ENCODE data around the gene SLC35B2. TPM values are rescaled to one million over a fixed set of nuclear protein-coding genes. Genes with fewer than 3 reads are reported as not detected.

Gene SLC35B2
- total RNA-seq (2014; rRNA removed; shearing (Covaris generic)), result 123 and 127 TPM in 2 replicates
- polyA plus RNA-seq (2015; cell fraction: cytosol; rRNA removed), result 122 and 140 TPM in 2 replicates
- 89.5 and 94.0 TPM in 2 replicates for polyA plus RNA-seq (2015; cell fraction: nucleus; rRNA removed)

- peak; percentile 81 for DNase-seq (ENCODE audit: low read depth)
These were observed at the start of gene SLC35B2 for GRCh38 chr6:44257025-44257752. SLC35B2 (minus strand) TSS chr6:44257528; CDS start chr6:44257410, 118 bp downstream.

GRCh38 chr6:44306710-44307109, 49.4 kb upstream of the SLC35B2 start:
- DNase-seq (ENCODE audit: low read depth), result no peak

- DNase-seq (ENCODE audit: low read depth), result no peak
These were observed 47.9 kb upstream of the SLC35B2 start for GRCh38 chr6:44305200-44305725.

GRCh38 chr6:44304282-44305199, 47.2 kb upstream of the SLC35B2 start:
- DNase-seq (ENCODE audit: low read depth), result peak; percentile 48

- no peak for DNase-seq (ENCODE audit: low read depth)
These were observed 46.5 kb upstream of the SLC35B2 start for GRCh38 chr6:44303842-44304241.

- no peak for DNase-seq (ENCODE audit: low read depth)
These were observed 45.5 kb upstream of the SLC35B2 start for GRCh38 chr6:44302856-44303255.

- DNase-seq (ENCODE audit: low read depth), result peak; percentile 34
These were observed 44.6 kb upstream of the SLC35B2 start for GRCh38 chr6:44301782-44302564.

GRCh38 chr6:44301106-44301505, 43.8 kb upstream of the SLC35B2 start:
- DNase-seq (ENCODE audit: low read depth), result no peak

GRCh38 chr6:44300292-44300823, 43.0 kb upstream of the SLC35B2 start:
- DNase-seq (ENCODE audit: low read depth), result no peak

- DNase-seq (ENCODE audit: low read depth), result no peak
These were observed 41.5 kb upstream of the SLC35B2 start for GRCh38 chr6:44298864-44299263.

GRCh38 chr6:44298055-44298803, 40.9 kb upstream of the SLC35B2 start:
- no peak for DNase-seq (ENCODE audit: low read depth)

GRCh38 chr6:44297063-44298038, 40.0 kb upstream of the SLC35B2 start:
- no peak for DNase-seq (ENCODE audit: low read depth)

- no peak for DNase-seq (ENCODE audit: low read depth)
These were observed 37.8 kb upstream of the SLC35B2 start for GRCh38 chr6:44294832-44295791.

- no peak for DNase-seq (ENCODE audit: low read depth)
These were observed 35.5 kb upstream of the SLC35B2 start for GRCh38 chr6:44292661-44293365.

- DNase-seq (ENCODE audit: low read depth), result no peak
These were observed 34.5 kb upstream of the SLC35B2 start for GRCh38 chr6:44291841-44292240.

- no peak for DNase-seq (ENCODE audit: low read depth)
These were observed 32.5 kb upstream of the SLC35B2 start for GRCh38 chr6:44289726-44290260.

- no peak for DNase-seq (ENCODE audit: low read depth)
These were observed 29.4 kb upstream of the SLC35B2 start for GRCh38 chr6:44286747-44287146.

Data from HT1080 (cell line).